Caki2 (cell line): Measurements from ENCODE around the gene NPFF. TPM values are rescaled to one million over a fixed set of nuclear protein-coding genes. Genes with fewer than 3 reads are reported as not detected.

Experiments
- DNase-seq: peaks from one replicate; pipeline ENCODE4 v3.0.0-alpha.2; 2015; ENCODE audit warnings: low read depth
- in situ Hi-C: cut with HindIII; loops from 2 replicates; pipeline ENCODE4 v1.10.0; 2016; ENCODE audit warnings: low sequenced_read_pairs, low pct_unique_long_range_greater_than_20kb, mixed read lengths
- total RNA-seq: library from RNA; depleted of rRNA; stranded (reverse); fragments of >200 nt; shearing (Covaris generic); gene quantifications from 2 replicates; pipeline ENCODE4 v1.2.3, GENCODE V29; 2014; ENCODE audit warnings: low replicate concordance

The NPFF gene
- total RNA-seq, 1 experiment from 2014 or later, result not detected

DNA sequence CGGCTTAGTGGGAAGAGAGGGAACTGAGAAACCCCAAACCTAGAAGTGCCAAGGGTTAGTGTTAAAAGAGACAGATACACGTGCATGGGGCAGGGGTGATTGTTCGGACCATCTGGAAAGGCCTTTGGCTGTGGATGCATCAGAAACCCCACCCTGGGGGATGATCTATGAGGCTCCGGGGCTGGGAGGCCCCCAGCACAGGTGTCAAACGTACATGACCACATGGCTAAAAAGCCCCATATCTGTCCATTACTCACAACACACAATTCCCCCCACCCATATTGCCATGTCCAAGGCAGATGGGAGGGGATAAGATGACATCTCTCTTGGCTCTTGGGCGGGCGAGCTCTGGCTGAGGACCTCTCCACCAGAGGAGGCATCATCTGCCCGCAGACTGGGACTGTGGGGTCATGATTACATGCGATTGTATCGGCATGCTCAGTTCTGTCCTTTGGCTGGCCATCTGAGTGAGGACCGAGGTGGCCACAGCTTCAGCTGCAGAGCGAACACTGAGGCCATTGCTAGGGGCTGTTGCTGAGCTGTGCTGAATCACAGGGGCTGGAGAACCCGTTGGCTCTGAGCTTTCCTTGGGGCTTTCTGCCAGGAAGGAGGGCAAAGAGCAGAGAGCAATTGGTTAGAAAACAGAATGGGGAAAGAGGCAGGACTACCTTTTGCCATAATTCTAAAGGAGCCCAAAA is 9.6 kb upstream of the NPFF start:
- DNase-seq, result no peak
- in situ Hi-C loops, result no loop called here

DNA sequence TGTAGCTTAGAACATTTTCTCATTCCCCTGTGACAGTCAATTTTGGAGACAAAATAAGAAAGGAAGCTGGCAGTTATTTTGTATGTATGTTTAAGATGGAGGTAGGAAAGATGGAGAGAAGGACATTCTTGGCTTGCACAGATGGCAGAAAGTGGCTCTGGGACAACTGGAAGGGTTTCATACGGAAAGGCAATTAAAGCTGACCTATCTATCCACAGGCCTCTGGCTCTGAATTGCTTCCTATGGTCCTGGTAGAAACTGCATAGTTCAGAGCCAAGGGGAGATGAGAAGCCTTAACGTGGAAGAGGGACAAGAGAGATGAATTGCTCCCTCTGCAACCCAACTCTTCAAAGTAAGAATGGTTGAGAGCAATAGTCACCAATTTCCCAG is 8.0 kb upstream of the NPFF start:
- in situ Hi-C loops, result no loop called here
- no peak for DNase-seq

DNA sequence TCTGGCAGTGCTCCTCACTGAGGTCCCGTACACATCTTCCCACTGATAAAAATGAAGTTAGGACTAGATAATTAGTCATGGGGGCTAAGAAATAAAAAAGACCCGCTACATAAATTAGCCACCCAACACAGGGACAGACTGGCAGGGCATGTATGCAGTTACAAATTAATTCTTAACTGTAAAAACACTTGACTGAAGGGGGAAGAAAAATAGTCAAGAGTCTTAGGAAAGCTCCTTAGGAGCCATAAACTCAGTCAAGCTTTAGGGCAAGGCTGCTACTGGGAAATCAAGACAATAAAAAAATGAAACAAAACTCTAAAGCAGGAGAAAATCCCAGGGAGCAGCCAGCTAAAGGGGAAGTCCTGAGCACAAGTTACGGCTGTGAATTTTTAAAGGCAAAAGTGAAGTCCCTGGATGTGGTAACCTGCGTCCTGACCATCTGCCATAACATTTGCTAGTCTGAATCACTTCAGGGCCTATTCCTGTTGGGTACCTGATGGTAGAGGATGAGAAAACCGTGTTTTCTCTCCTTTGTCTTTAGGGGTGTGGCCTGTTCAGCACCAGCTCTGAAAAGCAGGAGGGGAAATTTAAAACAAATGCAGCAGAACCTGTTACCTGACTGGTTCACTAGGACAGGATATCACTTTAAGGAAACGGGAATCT is 7.5 kb upstream of the NPFF start:
- DNase-seq, result no peak
- in situ Hi-C loops, result no loop called here

DNA sequence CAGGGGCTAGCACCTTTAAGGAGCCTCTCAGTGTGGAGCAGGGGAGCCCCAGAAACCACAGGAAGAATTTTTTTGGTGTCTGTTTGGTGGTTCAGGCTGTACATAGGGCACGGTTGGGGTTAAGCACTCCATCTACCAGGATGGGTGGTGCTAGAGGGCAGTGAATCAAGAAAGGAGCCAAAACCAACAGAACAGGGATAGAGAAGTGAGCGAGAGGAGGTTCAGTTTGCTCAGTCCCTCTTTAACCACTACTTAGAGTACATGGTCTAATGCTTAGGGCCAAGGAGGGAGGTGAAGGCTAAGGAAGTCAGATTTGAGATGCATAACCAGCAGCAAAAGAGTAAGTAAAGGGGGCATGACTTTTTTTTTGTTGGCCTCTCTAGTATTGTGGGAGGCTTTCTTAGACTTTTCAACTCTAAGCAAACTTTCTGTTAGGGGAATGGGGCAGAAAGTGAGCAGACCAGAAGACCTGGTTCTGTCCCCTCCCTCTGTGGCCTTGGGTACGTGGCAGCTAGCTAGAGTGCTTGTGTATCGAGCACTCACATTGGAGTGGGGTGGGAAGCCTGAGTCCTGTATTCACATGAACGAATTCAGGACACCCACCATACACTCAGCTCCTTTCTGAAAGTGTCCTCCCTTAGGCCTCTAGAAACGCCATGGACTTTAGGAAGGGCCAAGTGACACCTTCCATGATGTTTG is 6.6 kb upstream of the NPFF start:
- in situ Hi-C loops, result no loop called here
- DNase-seq, result no peak

DNA sequence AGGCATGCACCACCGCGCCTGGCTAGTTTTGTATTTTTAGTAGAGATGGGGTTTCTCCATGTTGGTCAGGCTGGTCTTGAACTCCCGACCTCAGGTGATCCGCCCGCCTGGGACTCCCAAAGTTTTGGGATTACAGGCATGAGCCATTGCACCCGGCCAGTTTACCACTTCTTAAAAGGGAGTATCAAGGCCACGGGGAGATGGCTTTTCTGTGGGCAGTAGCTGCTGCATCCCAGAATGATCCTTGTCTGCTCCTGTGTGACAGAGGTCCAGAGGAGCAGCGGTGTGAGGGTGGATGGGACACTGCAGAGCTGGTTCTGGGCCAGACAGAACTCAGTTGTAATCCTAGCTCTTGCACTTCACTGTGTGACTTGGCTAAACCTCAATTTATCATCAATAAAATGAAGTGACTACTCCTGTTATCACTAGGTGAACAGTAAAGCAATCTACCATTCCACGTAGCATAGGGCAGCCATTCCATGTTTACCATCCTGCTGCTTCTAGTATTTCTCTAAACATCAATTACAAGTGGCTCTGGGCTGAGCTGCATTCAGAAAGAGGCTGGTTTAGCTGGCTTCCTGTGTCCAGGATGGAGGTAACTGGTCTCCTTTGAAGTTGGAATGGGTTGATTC is 3.0 kb upstream of the NPFF start:
- DNase-seq, result no peak
- in situ Hi-C loops, result no loop called here

DNA sequence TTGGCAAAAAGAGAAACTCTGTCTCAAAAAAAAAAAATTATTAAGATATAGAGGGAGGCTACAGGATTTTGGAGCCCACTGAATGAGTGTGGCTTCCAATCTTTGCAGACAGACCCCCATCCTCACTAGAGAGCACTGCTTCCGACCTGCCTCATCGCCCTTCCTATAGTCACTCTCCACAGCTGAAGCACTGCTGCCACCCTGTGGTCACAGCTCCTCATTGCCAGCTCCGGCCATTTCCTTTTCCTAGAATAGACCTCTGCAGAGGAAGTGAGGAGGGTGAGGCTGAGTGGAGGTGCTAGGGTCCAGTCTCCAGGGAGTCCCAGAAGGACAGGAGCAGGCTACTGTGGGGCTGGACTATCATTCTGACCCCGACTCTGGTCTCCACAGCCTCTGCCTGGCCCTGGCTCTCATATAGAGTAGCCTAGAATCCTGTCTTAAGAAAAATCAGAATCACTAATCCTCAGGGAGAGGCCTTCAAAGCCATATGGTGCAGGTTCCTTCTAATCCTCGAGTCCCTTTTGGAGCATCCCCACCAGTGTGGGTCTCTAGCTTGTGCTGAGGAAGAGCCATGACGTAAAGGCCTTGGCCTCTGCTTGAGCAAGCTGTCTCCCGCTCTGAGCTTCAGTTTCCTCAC is 1.4 kb upstream of the NPFF start:
- DNase-seq, result peak; percentile 91
- in situ Hi-C loops, result no loop called here

DNA sequence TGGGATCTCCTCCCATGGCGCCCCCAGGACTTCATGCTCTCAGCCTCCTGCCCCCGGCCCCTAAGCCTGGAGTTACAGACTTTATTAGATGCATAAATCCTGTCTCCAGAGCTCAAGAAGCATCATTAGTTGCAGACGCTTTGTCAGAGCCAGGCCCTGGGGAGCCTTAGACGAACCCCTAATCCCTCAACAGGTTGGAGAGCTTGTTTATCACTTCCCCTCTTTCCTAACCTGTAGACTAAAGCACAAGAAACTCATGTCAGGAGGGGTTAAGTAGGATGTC is 260 bp upstream of the NPFF start:
- in situ Hi-C loops, result no loop called here

DNA sequence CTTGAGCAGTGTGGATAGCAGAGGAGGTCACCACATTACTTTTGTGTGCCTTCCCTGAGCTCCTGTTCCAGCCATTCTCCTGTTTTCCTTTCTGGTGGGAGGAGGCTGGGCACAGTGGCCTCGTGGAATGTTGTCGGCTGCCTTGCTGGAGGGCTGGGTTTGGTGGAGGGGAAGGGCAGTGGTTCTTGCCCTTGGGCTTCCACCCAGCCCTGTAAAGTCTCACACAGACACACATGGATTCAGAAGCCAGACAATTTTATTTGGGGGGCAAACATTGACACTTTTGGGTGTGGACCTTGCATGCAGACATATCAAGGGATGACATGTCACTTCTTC is 866 bp downstream of the NPFF start:
- no peak for DNase-seq
- in situ Hi-C loops, result no loop called here

More for the DNA sequence above, 260 bp upstream of the NPFF start:
- no peak for DNase-seq

DNA sequence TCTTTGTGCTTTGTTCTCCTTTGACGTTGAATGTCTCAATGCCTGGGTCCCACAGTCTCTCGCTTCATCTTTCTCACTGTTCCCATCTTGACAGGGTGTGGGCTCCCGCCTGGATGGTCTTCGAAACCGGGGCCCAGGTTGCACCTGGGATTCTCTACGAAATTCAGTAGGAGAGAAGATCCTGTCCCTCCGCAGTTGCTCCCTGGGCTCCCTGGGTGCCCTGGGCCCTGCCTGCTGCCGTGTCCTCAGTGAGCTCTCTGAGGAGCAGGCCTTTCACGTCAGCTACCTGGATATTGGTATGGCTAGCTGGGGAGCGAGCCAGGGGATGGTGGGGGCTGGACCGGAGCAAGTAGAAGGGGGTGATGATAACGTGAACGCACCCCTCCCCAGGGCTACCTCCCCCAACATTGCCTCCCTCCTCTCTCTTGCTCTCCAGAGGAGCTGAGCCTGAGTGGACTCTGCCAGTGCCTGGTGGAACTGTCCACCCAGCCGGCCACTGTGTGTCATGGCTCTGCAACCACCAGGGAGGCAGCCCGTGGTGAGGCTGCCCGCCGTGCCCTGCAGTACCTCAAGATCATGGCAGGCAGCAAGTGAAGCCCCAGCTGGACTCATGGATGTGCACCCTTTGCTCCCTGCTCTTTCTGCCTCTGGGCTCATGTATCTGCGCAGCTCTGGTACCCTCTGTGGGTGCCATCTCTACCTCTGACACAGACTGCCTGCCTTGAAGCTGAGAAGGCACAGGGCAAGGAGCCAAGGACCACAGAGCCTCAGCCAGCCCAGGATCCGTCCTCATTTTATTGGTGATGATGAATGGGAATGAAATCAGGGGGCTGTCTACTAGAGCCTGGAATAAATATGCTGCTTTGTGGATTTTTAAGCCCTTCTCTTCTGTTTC is 1.5 kb downstream of the NPFF start:
- in situ Hi-C loops, result no loop called here
- DNase-seq, result no peak

DNA sequence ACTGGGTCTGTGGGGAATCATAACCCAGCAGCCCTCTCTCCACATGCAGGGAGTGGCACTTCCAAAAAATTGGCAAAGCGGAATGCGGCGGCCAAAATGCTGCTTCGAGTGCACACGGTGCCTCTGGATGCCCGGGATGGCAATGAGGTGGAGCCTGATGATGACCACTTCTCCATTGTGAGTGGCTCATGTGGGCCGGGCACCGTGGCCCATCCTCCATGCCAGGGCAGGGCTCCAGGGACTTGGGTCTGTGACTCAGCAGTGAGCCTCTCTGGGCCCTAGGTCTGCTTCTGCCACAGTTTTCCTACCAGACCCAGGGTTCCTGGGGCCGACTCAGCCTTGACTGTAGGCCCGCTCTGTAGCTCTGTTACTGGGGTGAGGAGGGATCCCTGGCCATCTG is 2.2 kb downstream of the NPFF start:
- DNase-seq, result no peak
- in situ Hi-C loops, result no loop called here

DNA sequence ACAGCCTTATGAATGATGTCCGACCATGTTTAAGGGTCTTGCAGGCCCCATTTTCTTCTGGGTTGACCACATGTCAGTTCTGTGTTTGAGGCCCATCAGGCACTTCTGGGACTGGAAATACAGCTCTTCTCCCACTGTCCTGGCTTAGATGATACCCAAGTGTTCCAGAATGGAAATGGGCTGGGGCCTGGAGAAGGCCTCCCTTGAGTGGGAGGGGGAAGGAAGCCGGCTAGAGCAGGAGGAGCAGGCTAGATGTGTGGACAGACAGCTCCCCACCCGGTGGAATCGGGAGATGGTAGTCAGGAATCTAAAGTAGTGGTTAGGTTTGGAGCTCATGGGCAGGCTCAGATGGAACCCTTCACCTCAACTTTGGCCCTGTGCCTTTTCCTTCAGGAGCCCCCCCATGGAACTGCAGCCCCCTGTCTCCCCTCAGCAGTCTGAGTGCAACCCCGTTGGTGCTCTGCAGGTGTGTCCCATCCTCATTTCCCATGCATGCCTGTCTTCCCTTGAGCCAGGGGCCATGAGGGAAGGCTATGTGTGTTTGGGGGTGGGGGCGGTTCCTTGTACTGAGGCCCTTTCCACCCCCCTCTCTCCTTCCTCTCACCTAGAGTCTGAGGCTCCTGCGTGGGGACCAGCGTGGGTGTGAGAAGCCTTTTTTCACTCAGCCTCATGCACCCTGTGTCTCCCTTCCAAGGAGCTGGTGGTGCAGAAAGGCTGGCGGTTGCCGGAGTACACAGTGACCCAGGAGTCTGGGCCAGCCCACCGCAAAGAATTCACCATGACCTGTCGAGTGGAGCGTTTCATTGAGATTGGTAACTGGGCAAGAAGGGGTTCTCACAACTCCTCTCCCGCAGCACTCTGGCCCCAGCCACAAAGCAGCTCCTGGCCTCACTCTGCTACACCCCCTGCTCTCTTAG is 3.0 kb downstream of the NPFF start:
- in situ Hi-C loops, result no loop called here
- DNase-seq, result no peak

DNA sequence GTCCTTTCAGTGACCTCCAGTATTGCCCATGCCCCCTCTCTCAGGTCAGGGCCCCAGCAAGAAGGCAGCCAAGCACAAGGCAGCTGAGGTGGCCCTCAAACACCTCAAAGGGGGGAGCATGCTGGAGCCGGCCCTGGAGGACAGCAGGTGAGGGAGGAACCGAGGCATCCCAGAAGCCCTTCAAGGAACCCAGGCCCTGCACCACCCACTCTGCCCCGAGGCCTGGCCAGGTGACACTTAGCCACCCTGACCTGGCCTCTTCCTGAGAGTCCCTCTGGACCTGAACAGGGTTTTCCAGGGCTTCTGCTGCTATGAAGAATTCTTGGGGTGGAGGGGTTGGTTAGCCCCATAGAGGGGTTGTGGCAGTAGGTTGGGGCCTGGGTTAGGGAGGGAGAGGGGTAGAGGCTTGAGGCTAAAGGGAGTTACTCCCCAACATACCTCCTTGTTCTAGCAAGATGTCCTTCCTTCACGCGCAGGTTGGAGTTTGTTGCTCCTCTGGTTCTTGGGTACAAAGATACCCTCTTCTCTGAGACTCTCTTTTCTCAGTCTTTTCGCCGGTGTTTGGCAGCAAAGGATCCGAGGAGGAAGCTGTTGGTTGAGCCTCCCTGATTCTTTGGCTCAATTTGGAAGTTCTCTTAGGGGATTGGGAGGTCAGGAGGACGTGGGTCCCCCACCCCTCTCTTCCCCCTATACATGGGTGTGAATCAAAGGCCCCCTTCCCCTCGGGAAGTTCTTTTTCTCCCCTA is 4.1 kb downstream of the NPFF start:
- DNase-seq, result no peak
- in situ Hi-C loops, result no loop called here

DNA sequence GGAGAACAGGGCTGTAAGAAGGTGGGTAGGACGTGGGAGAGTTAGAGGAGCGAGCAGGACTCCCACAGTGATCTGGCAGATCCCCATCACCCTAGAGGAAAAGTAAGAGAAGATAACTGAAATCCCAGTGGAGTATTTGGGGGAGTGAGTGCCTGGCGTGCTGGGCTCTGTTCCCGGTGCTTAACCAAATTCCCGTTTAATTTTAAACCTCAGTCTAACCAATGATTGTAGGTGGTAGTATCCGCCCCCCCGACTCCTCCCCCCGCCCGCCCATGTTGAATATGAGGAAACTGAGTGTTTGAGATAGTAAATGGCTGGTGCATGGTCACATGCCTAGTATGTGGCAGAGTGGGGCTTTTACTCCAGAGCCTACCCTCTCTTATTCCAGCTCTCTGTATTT is 5.0 kb downstream of the NPFF start:
- in situ Hi-C loops, result no loop called here
- DNase-seq, result peak; percentile 65

DNA sequence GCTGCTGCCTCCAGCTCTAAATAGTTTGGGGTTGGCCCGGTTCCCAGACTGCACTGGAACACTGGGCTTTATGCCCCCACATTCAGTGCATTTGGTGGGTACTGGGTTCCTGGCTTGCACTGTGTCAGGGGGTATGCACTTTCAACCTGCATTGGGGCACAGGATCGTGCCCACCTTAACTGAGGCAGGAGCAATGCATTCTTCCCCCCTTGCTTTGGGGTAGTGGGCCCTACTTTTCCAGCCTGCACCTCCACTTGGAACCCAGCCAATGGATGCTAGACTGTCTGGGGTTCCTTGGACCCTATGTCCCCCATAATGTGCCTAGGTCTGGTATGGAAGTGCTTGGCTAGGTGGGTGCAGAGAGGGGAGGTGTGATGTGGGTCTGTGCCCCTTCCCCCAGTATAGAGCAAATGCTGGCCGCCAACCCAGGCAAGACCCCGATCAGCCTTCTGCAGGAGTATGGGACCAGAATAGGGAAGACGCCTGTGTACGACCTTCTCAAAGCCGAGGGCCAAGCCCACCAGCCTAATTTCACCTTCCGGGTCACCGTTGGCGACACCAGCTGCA is 5.6 kb downstream of the NPFF start:
- in situ Hi-C loops, result no loop called here
- DNase-seq, result no peak

DNA sequence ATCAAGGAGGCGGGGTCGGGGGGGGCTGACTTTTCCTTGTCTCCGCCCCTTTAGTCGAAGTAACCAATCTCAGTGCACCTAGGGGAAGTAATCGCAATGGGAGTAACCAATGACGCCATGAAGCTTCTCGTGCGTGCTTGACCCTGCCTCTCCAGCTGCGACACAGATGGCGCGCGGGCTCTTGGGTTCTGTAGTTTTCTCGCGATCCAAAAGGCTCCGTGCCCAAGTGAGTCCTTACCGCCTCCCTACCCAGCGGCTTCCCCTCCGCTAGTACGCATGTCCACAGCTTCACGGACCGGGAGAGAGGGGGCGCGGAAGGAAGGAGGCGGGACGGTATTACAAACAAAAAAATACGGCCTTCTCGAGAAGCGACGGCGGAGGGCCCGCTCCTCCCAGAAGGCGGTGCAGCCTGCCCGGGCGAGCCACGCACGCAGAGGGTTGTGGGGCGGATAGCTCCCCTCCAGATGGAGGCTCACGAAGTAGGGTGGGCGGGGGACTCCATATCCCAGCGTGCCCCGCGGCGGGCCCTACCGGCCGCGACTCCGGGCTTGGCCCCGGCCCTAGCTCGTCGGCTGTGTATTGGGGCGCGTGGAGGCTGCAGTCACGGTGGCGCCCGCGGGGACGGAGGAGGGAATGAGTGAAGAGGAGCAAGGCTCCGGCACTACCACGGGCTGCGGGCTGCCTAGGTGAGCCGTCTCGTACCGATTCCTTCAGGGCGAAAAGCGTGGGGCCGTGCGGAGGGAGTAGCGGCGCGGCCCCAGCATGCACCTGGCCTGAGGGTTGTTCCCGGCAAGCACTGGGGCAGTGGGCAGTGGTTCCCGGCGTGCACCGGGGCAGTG is 6.3 kb downstream of the NPFF start, which contains the start of gene TARBP2:
TARBP2 (plus strand) TSS at position 508 of the 839 bp plus-strand sequence; CDS start at position 634, 126 bp downstream.
- peak; percentile 100 for DNase-seq
- in situ Hi-C loops, result no loop called here
